Activated T-cell treated with anti-CD3 and anti-CD28 coated beads, Interleukin-2, amount 50 U/mL, for 48 hours (primary cell): ENCODE results near the gene WSCD2.

ENCODE experiments used
- DNase-seq, 2 experiments: peaks; one replicate each; pipeline ENCODE4 v3.0.0-alpha.2; 2020

Gene WSCD2

GRCh38 chr12:108170164-108170563 lies 41.1 kb downstream of the WSCD2 start:
- no peak for DNase-seq

GRCh38 chr12:108172033-108172432 lies 42.9 kb downstream of the WSCD2 start:
- DNase-seq, result no peak

- DNase-seq, result no peak
Measured at GRCh38 chr12:108173160-108173559, 44.1 kb downstream of the WSCD2 start.

- DNase-seq, result no peak
Measured at GRCh38 chr12:108173892-108174291, 44.8 kb downstream of the WSCD2 start.

- DNase-seq, result no peak
Measured at GRCh38 chr12:108174641-108175040, 45.6 kb downstream of the WSCD2 start.

- no peak for DNase-seq
Measured at GRCh38 chr12:108175310-108175709, 46.2 kb downstream of the WSCD2 start.

GRCh38 chr12:108176292-108176691 lies 47.2 kb downstream of the WSCD2 start:
- no peak for DNase-seq

GRCh38 chr12:108177131-108177530 lies 48.0 kb downstream of the WSCD2 start:
- no peak for DNase-seq

- DNase-seq, result no peak
Measured at GRCh38 chr12:108179305-108179704, 50.2 kb downstream of the WSCD2 start.

- no peak for DNase-seq
Measured at GRCh38 chr12:108180255-108181094, 51.4 kb downstream of the WSCD2 start.

GRCh38 chr12:108181095-108181454 lies 52.0 kb downstream of the WSCD2 start:
- DNase-seq, result no peak

GRCh38 chr12:108182096-108182495 lies 53.0 kb downstream of the WSCD2 start:
- DNase-seq, result no peak

- no peak for DNase-seq
Measured at GRCh38 chr12:108185002-108185401, 55.9 kb downstream of the WSCD2 start.

GRCh38 chr12:108187831-108188230 lies 58.7 kb downstream of the WSCD2 start:
- no peak for DNase-seq

GRCh38 chr12:108190529-108190928 lies 61.4 kb downstream of the WSCD2 start:
- DNase-seq, result no peak

- DNase-seq, result no peak
Measured at GRCh38 chr12:108191086-108191485, 62.0 kb downstream of the WSCD2 start.

GRCh38 chr12:108191938-108192337 lies 62.9 kb downstream of the WSCD2 start:
- DNase-seq, result no peak

- no peak for DNase-seq
Measured at GRCh38 chr12:108193493-108193892, 64.4 kb downstream of the WSCD2 start.

- DNase-seq, result peak in 1 of 2 experiments; percentile 18
Measured at GRCh38 chr12:108193917-108194316, 64.8 kb downstream of the WSCD2 start.

GRCh38 chr12:108194585-108194984 lies 65.5 kb downstream of the WSCD2 start:
- DNase-seq, result no peak

GRCh38 chr12:108196319-108196718 lies 67.2 kb downstream of the WSCD2 start:
- no peak for DNase-seq

- no peak for DNase-seq
Measured at GRCh38 chr12:108196921-108197320, 67.8 kb downstream of the WSCD2 start.

- no peak for DNase-seq
Measured at GRCh38 chr12:108198043-108198442, 69.0 kb downstream of the WSCD2 start.

GRCh38 chr12:108199106-108199505 lies 70.0 kb downstream of the WSCD2 start:
- DNase-seq, result no peak

- no peak for DNase-seq
Measured at GRCh38 chr12:108201808-108202207, 72.7 kb downstream of the WSCD2 start.
